ENCODE measurements around the gene TCF7.

TCF7 gene

GRCh38 chr5:134113363-134113889, 1.1 kb upstream of the TCF7 start:
- no peak for DNase-seq (ENCODE audit: low spot score)

GRCh38 chr5:134114886-134115805, 665 bp downstream of the TCF7 start:
- DNase-seq (ENCODE audit: low spot score), result peak; percentile 74

GRCh38 chr5:134115806-134116175, 1.3 kb downstream of the TCF7 start:
- no peak for DNase-seq (ENCODE audit: low spot score)

- no peak for DNase-seq (ENCODE audit: low spot score)
Measured at GRCh38 chr5:134116286-134116685, 1.8 kb downstream of the TCF7 start.

- DNase-seq (ENCODE audit: low spot score), result no peak
Measured at GRCh38 chr5:134116789-134117761, 2.6 kb downstream of the TCF7 start.

GRCh38 chr5:134118212-134118835, 3.8 kb downstream of the TCF7 start:
- DNase-seq (ENCODE audit: low spot score), result no peak

GRCh38 chr5:134119720-134120119, 5.2 kb downstream of the TCF7 start:
- no peak for DNase-seq (ENCODE audit: low spot score)

- DNase-seq (ENCODE audit: low spot score), result no peak
Measured at GRCh38 chr5:134120386-134121138, 6.1 kb downstream of the TCF7 start.

GRCh38 chr5:134122530-134122929, 8.0 kb downstream of the TCF7 start:
- DNase-seq (ENCODE audit: low spot score), result no peak

GRCh38 chr5:134123360-134123759, 8.9 kb downstream of the TCF7 start:
- DNase-seq (ENCODE audit: low spot score), result no peak

- DNase-seq (ENCODE audit: low spot score), result no peak
Measured at GRCh38 chr5:134124289-134125038, 10.0 kb downstream of the TCF7 start.

- DNase-seq (ENCODE audit: low spot score), result no peak
Measured at GRCh38 chr5:134125039-134126015, 10.8 kb downstream of the TCF7 start.

- no peak for DNase-seq (ENCODE audit: low spot score)
Measured at GRCh38 chr5:134127376-134127861, 12.9 kb downstream of the TCF7 start.

- DNase-seq (ENCODE audit: low spot score), result no peak
Measured at GRCh38 chr5:134127988-134128647, 13.6 kb downstream of the TCF7 start.

GRCh38 chr5:134128648-134128995, 14.1 kb downstream of the TCF7 start:
- no peak for DNase-seq (ENCODE audit: low spot score)

GRCh38 chr5:134129411-134130238, 15.1 kb downstream of the TCF7 start:
- DNase-seq (ENCODE audit: low spot score), result no peak

GRCh38 chr5:134130239-134130945, 15.9 kb downstream of the TCF7 start:
- no peak for DNase-seq (ENCODE audit: low spot score)
